GM19463 (cell line): Measurements from ENCODE around the gene ADGRD1.
"Not testable (repeated sequence)": the region's sequence is repeated elsewhere in the genome, so short reads cannot be mapped to it uniquely, and the experiment has no call there.

ENCODE experiments used
- ATAC-seq: cut with Tn5 transposase; IDR thresholded peaks from one replicate; pipeline ENCODE4 v1.9.1; 2021; ENCODE audit warnings: mild to moderate bottlenecking, moderate library complexity; ENCODE audit not compliant: unreplicated experiment

The ADGRD1 gene

DNA sequence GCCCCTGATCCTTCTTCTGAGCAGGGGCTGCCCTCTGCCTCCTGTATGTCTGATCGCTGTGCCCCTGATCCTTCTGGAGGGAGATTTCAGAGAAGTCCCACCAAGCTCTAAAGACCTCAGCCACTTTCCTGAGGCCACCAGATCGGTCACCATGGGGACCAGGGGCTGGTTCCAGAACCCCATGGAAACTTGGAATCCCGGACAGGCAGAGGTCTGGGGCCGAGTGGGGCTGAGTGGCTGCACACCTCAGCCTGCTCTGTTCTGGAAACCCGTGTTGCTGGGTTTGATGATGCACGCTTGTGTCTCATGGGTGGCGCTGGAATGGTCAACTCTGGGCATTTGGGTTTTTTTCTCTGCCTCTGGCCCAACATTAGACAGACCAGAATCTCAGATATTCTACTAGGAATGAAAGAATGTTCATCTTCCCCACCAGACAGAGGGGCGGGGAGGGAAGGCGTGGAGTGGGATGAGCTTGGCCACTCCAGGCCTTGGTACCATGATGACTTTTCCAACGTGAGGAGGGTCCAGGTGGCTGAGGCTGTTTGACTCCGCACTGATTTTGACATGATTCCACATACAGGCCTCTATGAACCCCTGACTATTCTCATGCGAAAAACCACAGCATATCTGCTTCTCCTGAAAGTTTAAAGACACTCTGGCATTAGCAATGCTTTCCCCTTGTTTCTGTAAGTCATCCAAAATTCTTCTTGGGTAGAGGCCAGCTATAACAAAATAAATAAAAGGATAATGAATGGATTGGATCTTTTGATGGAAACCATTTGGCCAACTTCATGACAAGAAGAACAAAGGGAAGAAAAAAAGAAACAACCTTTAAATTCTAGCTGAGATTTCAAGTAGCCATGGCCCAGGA, 114.5 kb downstream of the ADGRD1 start:
- ATAC-seq: no peak

- not testable (repeated sequence) for ATAC-seq
These were observed 115.4 kb downstream of the ADGRD1 start for GRCh38 chr12:131068926-131069720.

DNA sequence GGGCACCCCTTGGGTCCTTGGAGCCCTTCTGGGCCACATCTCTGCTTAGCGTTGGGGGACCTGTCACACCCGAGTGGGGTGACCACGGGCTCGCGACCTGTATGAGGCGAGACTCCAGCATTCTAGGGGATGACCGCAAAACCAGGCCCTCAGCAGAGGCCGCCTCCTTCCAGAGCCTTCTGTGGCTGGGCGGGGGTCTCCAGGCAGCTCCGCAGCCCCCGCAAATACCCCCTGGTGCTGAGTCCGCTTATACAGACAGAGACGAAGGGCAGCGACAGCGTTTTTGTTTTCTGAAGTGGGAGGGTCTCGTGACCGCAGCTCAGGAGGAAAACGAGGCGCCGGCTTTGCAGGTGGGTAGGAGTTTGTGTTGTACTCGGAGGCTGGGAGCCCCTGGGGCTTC, 116.4 kb downstream of the ADGRD1 start:
- not testable (repeated sequence) for ATAC-seq

- not testable (repeated sequence) for ATAC-seq
These were observed 117.0 kb downstream of the ADGRD1 start for GRCh38 chr12:131070668-131071067.

- ATAC-seq: not testable (repeated sequence)
These were observed 117.6 kb downstream of the ADGRD1 start for GRCh38 chr12:131071234-131071820.

DNA sequence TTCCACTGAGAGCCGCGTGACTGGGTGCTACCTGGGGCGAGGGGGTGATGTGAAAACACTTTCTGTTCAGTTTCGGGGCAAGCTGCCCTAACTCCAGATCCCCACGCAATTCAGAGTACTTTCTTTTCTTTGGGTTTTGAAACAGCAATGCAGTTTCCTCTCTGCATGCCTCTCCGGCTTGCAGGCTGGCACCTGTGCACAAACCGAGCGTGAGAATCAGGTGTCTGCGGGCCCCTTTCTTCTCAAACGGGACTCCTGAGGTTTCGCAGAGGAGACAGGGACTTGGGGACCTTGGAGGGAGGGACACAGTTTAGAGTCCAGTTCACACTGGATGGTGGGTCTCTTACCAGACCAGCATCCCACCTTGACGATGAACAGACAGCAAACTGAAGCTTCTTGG, 118.2 kb downstream of the ADGRD1 start:
- ATAC-seq: not testable (repeated sequence)

DNA sequence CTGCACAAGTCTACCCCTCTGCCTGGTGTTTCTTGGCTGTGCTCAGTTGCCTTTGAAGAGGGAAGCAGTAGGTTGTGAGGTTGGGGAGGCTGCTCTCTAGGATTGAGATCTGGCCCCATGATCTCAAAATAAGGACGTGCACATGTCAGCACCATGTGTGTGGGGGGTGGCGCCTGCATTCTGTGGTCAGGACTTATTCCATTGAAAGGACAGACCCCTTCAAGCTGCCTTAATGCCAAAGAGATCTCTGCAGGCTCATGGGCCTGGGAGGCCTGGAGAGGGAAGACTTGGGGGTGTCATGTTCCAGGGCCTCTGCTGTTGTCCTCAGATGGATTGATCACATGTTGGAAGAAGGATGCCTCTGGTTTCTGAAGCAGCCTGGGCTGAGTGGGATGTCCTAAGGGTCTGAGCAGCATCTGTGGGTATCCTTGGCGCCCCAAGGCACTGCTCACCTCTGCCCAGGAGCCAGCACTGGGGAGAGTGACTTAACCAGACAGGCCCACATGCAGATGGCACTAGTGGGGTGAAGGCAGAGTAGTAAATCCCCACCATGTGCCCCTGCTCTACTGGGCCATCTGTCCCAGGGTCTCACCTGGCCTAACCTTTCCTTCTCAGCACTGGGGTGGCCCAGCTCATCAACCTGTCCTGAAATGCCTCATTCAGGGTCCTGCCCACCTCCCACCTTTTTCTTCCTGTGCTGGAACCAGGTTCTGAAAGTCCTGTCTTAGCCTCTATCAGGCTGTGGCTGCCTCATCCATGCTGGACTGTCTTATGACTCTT, 118.9 kb downstream of the ADGRD1 start:
- ATAC-seq: no peak

DNA sequence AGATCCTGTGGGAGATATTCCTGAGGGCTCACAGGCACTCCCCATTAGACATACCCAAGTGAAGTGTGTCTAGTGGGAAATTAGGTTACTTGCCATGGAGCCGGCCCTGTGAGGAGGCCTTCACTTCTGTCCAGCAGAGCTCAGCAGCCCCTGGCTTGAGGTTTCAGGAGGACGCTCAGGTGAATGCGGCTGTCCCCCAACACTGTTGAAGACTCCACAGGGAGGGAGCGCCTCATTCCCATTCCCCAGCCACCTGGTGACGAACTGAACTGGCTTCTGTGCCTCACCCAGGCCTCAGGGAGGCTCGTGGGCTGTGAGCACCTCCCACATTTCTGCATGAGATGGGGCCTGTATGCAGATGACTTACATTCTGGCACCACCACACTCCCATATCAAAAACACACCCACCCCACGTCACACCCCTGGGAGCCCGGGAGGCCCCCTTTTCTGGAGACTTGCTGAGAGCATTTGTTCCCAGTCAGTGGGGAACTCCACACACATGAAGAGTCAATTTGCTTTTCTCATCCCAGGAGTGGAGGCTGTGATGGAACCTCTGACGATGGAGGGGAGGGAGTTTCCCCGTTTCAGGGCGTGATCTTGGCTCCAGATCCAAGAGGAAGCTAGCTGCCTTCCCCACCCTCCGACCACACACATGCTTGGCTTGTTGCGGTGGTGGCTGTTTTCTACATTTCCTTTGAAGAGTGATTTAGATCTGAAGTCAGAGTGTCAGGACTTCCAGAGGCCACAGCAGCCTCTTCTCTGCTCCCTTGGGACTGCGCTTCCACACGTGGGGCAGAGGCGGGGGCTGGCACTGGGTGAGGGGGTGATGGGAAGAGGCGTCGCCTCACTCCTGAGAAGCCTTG, 120.7 kb downstream of the ADGRD1 start:
- no peak for ATAC-seq

DNA sequence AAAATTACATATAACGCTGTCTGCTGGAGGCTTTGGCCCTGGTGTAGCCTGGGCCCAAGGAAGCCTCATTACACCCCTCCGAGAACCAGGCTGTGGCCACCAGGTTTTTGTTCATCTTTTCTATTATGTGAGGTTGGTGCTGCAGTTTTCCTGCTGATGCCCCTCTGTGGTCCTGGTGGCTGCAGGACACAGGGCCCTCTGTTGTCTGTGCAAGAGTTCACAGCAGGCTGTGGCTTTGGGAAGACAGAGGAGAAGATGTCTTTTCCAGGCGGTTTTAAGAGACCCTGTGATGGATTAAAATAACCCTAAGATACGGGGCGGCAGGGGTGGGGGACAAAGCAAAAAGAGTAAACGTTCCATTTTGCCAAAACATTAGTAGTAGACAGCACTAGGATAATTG, 121.5 kb downstream of the ADGRD1 start:
- ATAC-seq: no peak

DNA sequence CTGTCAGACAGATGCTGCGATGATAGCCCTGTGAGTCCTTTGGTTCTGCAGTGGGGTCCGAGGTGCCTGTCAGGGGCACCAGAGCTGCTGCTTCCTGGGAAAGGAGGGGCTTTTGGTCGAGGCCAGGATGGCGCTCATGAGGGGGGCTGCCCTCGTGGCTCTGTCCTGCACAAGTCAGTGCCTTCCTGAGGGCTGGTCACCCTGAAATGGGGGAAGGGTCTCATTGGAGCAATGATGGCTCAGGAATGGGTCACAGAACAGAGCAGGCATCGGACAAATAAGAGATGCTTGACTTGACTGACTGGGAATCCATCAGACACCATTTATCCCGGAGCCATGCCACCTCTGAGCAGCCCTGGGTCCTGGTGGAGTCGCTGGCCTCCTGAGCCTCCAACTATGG, 121.9 kb downstream of the ADGRD1 start:
- ATAC-seq: no peak

DNA sequence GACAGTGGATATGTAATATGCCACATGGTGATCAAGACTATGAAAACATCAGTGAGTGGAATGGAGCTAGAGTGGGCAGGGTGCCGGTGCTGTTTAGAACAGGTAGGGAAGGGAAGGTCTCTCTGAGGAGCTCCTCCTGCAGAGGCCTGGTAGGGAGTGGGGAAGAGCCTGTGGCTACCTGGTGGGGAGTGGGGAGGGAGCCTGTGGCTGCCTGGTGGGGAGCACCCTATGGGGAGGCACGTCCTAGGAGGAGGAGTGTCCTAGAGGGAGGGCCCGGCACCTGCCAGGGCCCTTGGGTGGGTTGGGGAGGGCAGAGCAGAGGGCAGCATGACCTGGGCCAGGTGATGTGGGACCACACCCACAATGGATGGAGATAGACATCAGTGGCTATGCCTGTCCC, 122.6 kb downstream of the ADGRD1 start:
- no peak for ATAC-seq

DNA sequence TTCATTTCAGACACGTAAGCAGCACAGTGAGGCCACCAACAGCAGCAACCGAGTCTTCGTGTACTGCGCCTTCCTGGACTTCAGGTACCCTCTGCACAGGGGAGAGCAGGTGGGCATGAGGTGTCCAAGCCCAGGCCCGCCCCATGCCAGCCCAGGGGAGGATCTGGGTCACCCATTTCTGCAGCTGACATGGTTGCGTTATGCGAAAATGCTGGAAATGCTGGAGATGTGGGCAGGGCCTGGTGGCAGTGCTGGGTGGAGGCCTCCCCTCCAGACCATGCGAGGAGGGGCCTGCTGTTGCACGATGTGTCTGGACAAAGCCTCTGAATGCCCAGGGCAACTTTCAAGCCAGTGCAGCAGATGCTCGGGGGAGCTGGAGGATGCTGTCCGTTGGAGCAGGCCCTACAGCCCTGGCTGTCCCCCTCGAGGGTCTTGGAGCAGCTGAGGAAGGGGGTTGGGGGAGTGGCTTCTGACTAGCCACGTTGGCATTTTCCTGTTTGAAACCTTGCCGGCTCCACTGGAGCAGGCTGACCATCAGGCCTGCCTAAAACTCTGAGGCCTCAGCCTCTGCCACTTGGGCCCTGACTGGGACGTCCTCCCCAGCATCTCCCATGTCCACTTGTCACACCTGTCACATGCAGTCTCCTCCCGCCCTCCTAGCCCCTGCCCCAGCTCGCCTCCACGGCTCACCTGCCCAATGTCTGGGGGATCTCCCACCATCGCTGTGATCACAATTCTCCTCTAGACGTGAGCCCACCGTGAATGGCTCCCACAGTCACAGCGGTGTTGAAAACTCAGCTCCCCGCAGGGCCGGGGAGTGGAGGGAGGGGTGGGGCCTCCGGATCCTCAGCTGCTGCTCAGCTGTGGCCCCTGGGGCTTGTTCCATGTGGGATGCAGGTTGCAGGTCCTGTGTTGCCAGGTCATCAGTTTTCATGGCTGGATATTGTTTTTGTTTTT, 123.4 kb downstream of the ADGRD1 start:
- no peak for ATAC-seq

GRCh38 chr12:131077931-131078391, 124.3 kb downstream of the ADGRD1 start:
- no peak for ATAC-seq

DNA sequence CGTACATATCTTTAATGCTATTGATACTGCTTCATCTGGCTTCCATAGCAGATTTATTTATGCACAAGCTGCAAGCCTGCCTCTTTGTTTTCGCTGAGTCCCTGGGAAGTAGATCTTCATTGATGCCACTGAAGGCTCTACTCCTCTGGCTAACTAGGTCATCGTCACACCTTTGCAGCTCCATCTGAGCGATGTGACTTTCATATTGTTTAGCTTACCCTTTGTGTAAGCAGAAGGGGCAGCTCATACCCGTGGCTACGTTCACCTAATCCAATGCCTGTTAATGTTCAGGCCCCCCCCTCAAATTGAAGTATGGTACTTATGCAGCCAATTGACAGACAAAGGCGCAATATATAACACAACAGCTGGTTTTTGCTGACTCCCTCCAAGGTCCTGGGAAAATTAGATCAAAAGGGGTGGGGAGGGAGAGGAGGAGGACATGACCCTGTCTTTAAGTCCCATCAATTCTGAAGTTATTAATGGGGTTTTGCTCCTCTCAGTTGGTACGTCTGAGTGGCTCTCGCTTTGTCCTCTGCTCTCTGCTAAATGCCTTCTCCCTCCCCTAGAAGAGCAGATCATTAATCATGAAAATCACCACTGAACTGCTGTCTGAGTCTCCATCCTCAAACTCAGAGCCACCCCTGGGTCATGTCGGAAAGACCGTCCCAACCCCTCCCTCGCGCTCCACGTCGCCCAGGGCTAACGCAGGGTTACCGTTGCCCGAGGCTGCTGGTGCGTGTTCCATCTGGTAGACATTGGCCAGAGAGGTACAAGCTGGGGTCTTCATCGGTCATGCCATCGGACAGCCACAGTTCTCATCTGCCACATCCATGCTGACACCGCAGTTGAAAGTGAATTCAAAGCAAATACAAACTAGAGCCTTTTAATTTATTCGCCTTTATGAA, 128.8 kb downstream of the ADGRD1 start:
- ATAC-seq: no peak

GRCh38 chr12:131084341-131085011, 130.8 kb downstream of the ADGRD1 start:
- no peak for ATAC-seq

DNA sequence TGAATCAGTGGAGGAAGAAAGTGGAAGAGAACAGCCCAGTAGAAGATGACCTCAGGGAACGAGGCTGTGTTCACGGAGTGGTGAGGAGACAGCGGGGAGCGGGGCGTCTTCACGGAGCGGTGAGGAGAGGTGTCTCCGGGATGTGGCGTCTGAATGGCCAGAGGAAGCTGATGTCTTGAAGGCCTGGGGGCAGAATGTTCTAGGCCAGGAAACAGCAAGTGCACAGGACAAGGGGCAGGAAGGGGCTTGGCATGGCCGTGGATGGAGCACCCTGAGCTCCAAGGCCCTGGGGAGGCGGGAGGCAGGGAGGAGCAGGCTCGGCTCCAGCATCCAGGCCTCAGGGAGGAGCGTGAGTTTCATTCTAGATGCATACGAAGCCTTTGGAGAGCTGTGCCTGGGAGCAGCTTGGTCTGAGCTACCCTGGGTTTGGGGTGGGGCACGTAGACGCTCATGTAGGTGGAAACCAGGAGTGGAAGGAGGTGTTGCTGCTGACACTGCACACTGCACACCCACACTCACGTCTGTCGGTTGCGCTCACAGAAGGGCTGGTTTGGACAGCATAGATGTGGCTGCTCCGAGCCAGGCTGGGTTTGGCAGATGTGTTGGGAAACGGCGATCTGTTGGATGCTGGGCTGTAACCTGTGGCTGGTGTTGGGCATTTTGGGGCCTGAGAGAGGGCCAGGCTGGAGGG, 131.6 kb downstream of the ADGRD1 start:
- no peak for ATAC-seq
